ENCODE data around the gene NMT1. TPM values are rescaled to one million over a fixed set of nuclear protein-coding genes. Genes with fewer than 3 reads are reported as not detected.

Gene NMT1
- total and polyA plus RNA-seq, 2 of the 13 experiments (the other 11 are each of a cell fraction or from before 2014, with no cell fraction given) = 75.7 to 142 TPM

- TF ChIP-seq HNF1A (IDR thresholded peaks at IDR 0.05; ENCODE audit: low read depth) (no peak), HNF1A (CRISPR knock-in tag; IDR thresholded peaks at IDR 0.05; ENCODE audit: borderline replicate concordance) (no peak), NR2F1 (CRISPR knock-in tag; IDR thresholded peaks at IDR 0.05) (no peak), ZNF431 (CRISPR knock-in tag; IDR thresholded peaks at IDR 0.05; ENCODE audit: borderline replicate concordance, low read depth) (0 out of 2 replicates have a peak, but pooled peaks have one; percentile 32), ZNF639 (CRISPR knock-in tag; conservative IDR thresholded peaks at IDR 0.05) (no peak), KDM4B (CRISPR knock-in tag; IDR thresholded peaks at IDR 0.05) (no peak), ZNF674 (CRISPR knock-in tag; IDR thresholded peaks at IDR 0.05; ENCODE audit: low read depth) (no peak), REL (CRISPR knock-in tag; conservative IDR thresholded peaks at IDR 0.05) (no peak), PAF1 (CRISPR knock-in tag; IDR thresholded peaks at IDR 0.05) (no peak), TFE3 (CRISPR knock-in tag; IDR thresholded peaks at IDR 0.05) (peak; percentile 64), ZBTB8A (CRISPR knock-in tag; IDR thresholded peaks at IDR 0.05; ENCODE audit: borderline replicate concordance, low read depth) (no peak), ZNF737 (CRISPR knock-in tag; IDR thresholded peaks at IDR 0.05; ENCODE audit: borderline replicate concordance) (no peak), ELF3 (CRISPR knock-in tag; IDR thresholded peaks at IDR 0.05) (0 out of 2 replicates have a peak, but pooled peaks have one; percentile 20), NFYC (CRISPR knock-in tag; IDR thresholded peaks at IDR 0.05) (no peak), SOX13 (IDR thresholded peaks at IDR 0.05) (no peak), SOX13 (CRISPR knock-in tag; conservative IDR thresholded peaks at IDR 0.05 in 1 of 2, IDR thresholded peaks at IDR 0.05 in 1 of 2) (no peak), ZNF44 (CRISPR knock-in tag; IDR thresholded peaks at IDR 0.05) (no peak), SMAD3 (CRISPR knock-in tag; IDR thresholded peaks at IDR 0.05) (no peak), RFXAP (CRISPR knock-in tag; IDR thresholded peaks at IDR 0.05; ENCODE audit: borderline replicate concordance) (no peak), ZNF205 (CRISPR knock-in tag; IDR thresholded peaks at IDR 0.05) (no peak), FOSL1 (CRISPR knock-in tag; IDR thresholded peaks at IDR 0.05; ENCODE audit: borderline replicate concordance) (no peak), KLF12 (CRISPR knock-in tag; IDR thresholded peaks at IDR 0.05; ENCODE audit: borderline replicate concordance) (no peak), WIZ (CRISPR knock-in tag; IDR thresholded peaks at IDR 0.05) (no peak), HNRNPL (IDR thresholded peaks at IDR 0.05; ENCODE audit: low read depth, low read length) (no peak), FOXJ3 (CRISPR knock-in tag; IDR thresholded peaks at IDR 0.05; ENCODE audit: borderline replicate concordance) (0 out of 2 replicates have a peak, but pooled peaks have one; percentile 22)
These were observed 8.9 kb upstream of the NMT1 start (continued) for GRCh38 chr17:45052052-45052772.

Measured in HepG2 (cell line).